Measurements from ENCODE around the gene CDCA5. TPM values are rescaled to one million over a fixed set of nuclear protein-coding genes. Genes with fewer than 3 reads are reported as not detected.

Gene CDCA5
- total and polyA plus RNA-seq, 4 donors = 1.8 to 2.7 (median 2.2) TPM

DNA sequence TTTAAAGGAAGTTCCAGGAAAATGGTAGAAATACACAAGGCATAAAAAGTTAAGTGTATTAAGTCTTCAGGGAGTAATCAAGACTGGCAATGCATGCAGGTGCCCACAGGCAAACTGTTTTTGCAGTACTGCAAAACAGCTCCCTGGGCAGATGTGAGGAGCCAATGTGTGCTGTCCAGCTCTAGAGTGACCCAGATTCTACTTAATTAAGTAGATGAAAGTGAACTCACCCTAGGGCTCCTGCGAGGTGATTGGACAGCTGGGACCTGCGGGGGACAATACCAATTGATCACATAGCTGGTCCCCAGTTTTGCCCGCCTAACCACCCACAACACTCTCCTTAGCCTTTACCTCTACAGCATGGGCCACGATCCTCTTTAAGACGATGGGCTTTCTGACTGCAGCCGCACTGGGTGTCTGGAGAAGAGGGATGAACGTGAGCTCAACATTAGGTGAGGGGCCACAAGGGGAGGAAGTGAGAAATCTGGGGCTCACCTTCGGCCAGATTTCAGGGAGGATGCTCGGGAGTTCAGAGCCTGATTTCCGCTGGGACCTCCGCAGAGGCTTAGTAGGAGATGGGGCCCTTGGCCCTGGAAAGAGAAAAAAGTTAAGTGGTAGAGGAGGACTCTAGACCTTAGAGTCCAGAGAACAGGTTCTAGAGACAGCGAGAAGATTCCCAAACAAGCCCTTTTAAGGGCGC, 556 bp downstream of the CDCA5 start:
- DNase-seq (no peak), ATAC-seq (ENCODE audit: insufficient read depth, low FRiP score) (no peak)
- no peaks in the 10 kb centered on the region for H3K27me3 ChIP-seq (ENCODE audit: control insufficient read depth in 3 of 3, insufficient read depth in 3 of 3, low read length in 2 of 3)
- H3K4me1 ChIP-seq (ENCODE audit: control insufficient read depth in 5 of 5, insufficient read depth in 5 of 5, low read length in 5 of 5) = peaks cover 0 to 22% (median 8%) of the 10 kb centered on the region in 5 donors
- H3K36me3 ChIP-seq (ENCODE audit: control insufficient read depth in 4 of 4, insufficient read depth in 4 of 4, low read length in 4 of 4) = peaks cover 0 to 27% (median 16%) of the 10 kb centered on the region in 4 donors
- WGBS, 2 donors = 5 to 8% methylated on average over 12 to 13 of the region's 13 CpGs
- TF ChIP-seq, protein P1, sequence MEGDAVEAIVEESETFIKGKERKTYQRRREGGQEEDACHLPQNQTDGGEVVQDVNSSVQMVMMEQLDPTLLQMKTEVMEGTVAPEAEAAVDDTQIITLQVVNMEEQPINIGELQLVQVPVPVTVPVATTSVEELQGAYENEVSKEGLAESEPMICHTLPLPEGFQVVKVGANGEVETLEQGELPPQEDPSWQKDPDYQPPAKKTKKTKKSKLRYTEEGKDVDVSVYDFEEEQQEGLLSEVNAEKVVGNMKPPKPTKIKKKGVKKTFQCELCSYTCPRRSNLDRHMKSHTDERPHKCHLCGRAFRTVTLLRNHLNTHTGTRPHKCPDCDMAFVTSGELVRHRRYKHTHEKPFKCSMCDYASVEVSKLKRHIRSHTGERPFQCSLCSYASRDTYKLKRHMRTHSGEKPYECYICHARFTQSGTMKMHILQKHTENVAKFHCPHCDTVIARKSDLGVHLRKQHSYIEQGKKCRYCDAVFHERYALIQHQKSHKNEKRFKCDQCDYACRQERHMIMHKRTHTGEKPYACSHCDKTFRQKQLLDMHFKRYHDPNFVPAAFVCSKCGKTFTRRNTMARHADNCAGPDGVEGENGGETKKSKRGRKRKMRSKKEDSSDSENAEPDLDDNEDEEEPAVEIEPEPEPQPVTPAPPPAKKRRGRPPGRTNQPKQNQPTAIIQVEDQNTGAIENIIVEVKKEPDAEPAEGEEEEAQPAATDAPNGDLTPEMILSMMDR (IDR thresholded peaks at IDR 0.05; ENCODE audit: control extremely low read depth, extremely low read depth) = no peak
- peak overlapping the region; percentile 3 to 66 for H3K9ac ChIP-seq (ENCODE audit: insufficient read depth in 1 of 2, low read length in 2 of 2)
- peak overlapping the region in 1 of 2 donors; percentile 34 for H3K27ac ChIP-seq (ENCODE audit: low read depth in 1 of 2, low read length in 1 of 2)
- H3K4me3 ChIP-seq = peak overlapping the region; percentile 39
- H3K9me3 ChIP-seq (ENCODE audit: control insufficient read depth in 4 of 4, insufficient read depth in 3 of 4, low read length in 3 of 4) = no peaks in the 10 kb centered on the region

DNA sequence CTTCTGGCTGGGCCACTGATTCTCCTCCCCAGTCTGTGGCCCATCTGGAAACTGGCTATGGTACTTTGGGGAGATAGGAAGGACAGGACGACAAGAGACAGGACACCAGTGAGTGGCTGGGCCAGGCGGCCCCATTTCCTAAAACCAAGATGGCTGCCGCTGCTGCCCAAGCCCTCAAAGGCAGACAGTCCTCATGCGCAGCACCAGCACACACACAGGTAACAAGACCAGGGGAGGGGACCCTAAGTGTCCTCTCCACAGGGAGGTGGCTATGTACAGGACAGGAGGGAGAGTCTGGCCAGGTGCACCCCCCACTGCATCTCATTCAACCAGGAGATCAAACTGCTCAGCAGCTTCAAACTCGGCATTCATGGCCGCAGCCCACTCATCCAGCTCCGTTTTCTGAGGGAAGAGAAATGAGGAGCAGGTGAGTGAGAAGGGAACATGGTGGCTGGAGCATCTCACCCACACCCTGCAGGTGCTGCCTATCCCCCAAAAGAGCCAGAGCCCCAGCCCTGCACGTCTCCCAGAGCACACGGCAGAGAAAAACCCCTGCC, 5.0 kb downstream of the CDCA5 start:
- H3K27me3 ChIP-seq (ENCODE audit: control insufficient read depth in 3 of 3, insufficient read depth in 3 of 3, low read length in 2 of 3) = no peaks in the 10 kb centered on the region
- TF ChIP-seq, protein P1 (IDR thresholded peaks at IDR 0.05; ENCODE audit: control extremely low read depth, extremely low read depth) = no peak
- WGBS, 2 donors = 94 to 96% methylated on average over 9 of the region's 9 CpGs
- no peaks in the 10 kb centered on the region for H3K9me3 ChIP-seq (ENCODE audit: control insufficient read depth in 4 of 4, insufficient read depth in 3 of 4, low read length in 3 of 4)
- H3K4me3 ChIP-seq = no peak overlapping the region
- ATAC-seq (ENCODE audit: insufficient read depth, low FRiP score) (no peak), DNase-seq (no peak)
- H3K36me3 ChIP-seq (ENCODE audit: control insufficient read depth in 4 of 4, insufficient read depth in 4 of 4, low read length in 4 of 4) = peaks cover 0 to 13% (median 1%) of the 10 kb centered on the region in 4 donors
- no peak overlapping the region for H3K9ac ChIP-seq (ENCODE audit: insufficient read depth in 1 of 2, low read length in 2 of 2)
- H3K4me1 ChIP-seq (ENCODE audit: control insufficient read depth in 5 of 5, insufficient read depth in 5 of 5, low read length in 5 of 5) = peaks cover 0 to 12% (median 5%) of the 10 kb centered on the region in 5 donors
- no peak overlapping the region for H3K27ac ChIP-seq (ENCODE audit: low read depth in 1 of 2, low read length in 1 of 2)

DNA sequence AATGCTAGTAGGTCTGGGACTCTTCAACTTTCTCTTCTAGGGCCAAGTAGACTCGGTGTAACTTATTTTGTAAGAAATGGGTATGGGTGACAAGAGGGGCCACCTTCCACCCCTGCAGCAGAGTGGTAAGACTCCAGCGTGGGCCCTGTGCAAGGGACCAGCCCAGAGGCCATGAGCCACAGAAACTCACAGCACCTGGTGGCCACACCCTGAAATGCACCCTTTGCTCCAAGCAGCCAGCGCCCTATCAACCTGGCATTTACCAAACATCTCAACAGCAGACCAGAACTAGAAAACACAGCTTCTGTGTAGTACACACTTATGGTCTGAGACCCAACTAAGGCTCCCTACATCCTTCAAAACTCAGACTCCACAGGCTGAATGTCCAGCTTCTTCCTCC, 5.7 kb downstream of the CDCA5 start:
- peak; percentile 47 for ATAC-seq (ENCODE audit: insufficient read depth, low FRiP score)

More for the DNA sequence above, 5.7 kb downstream of the CDCA5 start:
- no peak overlapping the region for H3K27ac ChIP-seq (ENCODE audit: low read depth in 1 of 2, low read length in 1 of 2)
- no peak overlapping the region for H3K9ac ChIP-seq (ENCODE audit: insufficient read depth in 1 of 2, low read length in 2 of 2)
- WGBS, 2 donors = 57 to 66% methylated on average over 3 of the region's 3 CpGs
- no peak for DNase-seq
- TF ChIP-seq, protein P1 (IDR thresholded peaks at IDR 0.05; ENCODE audit: control extremely low read depth, extremely low read depth) = peak; percentile 42
- peaks cover 0 to 6% (median 3%) of the 10 kb centered on the region in 5 donors for H3K4me1 ChIP-seq (ENCODE audit: control insufficient read depth in 5 of 5, insufficient read depth in 5 of 5, low read length in 5 of 5)
- H3K4me3 ChIP-seq = no peak overlapping the region
- no peaks in the 10 kb centered on the region for H3K9me3 ChIP-seq (ENCODE audit: control insufficient read depth in 4 of 4, insufficient read depth in 3 of 4, low read length in 3 of 4)
- H3K36me3 ChIP-seq (ENCODE audit: control insufficient read depth in 4 of 4, insufficient read depth in 4 of 4, low read length in 4 of 4) = peaks cover 0 to 13% (median 1%) of the 10 kb centered on the region in 4 donors
- no peaks in the 10 kb centered on the region for H3K27me3 ChIP-seq (ENCODE audit: control insufficient read depth in 3 of 3, insufficient read depth in 3 of 3, low read length in 2 of 3)
